Erythroblast (primary cell): ENCODE data around the gene SHANK2.
"Not testable (repeated sequence)": the region's sequence is repeated elsewhere in the genome, so short reads cannot be mapped to it uniquely, and the experiment has no call there.

Experiments used
- DNase-seq, 2 experiments: peaks; one replicate each; lab custom pipeline; 2025; lab: John Stamatoyannopoulos, UW
- GATA1 ChIP-seq: IDR thresholded peaks from 2 replicates; pipeline ENCODE4 v1.6.1; 2011; ENCODE audit warnings: low read depth, mild to moderate bottlenecking, control low read depth, low read length, moderate library complexity
- POLR2A ChIP-seq: IDR thresholded peaks from 2 replicates; pipeline ENCODE4 v1.6.1; 2011; ENCODE audit warnings: mild to moderate bottlenecking, low read length

Gene SHANK2

GRCh38 chr11:71245601-71246391 is 6.6 kb downstream of the SHANK2 start:
- no peak for DNase-seq

DNA sequence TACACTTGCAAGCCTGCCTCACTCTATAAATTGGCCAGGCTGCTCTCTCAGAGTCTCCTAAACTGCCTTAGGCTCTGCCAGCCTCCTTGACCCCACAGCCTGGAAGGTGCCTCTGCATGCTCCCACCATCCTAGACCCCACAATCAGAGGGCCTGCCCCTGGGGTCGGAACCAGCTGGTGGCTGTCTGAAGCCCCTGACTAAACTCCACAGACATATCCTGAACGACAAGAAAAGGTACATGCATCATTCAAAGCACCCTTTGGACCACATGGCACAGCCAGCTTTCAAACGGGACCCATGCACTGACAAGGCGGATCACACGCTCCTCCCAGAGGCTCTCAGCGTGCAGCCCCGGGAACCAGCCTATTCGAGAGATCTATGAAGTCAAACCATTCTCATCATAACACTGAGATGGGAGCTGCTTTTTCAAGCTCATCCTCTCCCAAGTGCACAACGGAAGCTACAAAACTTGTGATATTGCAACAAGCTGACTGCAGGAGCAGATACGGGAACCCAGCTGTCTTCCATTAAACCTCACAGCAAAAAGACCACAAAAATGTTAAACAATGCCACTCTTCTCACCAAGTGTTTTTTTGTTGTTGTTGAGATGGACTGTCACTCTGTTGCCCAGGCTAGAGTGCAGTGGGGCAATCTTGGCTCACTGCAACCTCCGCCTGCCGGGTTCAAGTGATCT is 8.1 kb downstream of the SHANK2 start:
- TF ChIP-seq GATA1 (no peak), POLR2A (no peak)
- DNase-seq = no peak

More at GRCh38 chr11:71245601-71246391, 6.6 kb downstream of the SHANK2 start:
- TF ChIP-seq GATA1 = no peak
- no peak for TF ChIP-seq POLR2A

DNA sequence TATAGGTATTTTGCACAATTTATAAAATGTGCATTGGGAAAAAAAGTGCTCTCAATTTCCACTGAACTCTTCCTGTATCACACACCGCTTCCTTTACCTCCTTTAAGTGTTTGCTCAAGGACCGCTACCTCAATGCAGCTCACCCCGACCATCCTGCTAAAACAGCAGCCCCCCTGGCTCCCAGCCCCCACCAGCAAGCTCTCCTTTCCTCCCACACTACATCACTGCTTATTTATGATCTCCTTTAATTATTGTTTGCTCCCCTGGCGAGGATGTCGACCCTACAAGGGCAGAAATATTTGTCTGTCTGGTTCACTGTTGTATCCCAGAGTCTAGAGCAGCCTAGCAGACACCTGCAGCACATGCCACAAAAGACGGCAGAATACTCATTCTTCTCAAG is 10.0 kb downstream of the SHANK2 start:
- TF ChIP-seq GATA1 (no peak), POLR2A (no peak)
- no peak for DNase-seq

GRCh38 chr11:71241721-71242259 is 10.6 kb downstream of the SHANK2 start:
- DNase-seq = no peak
- TF ChIP-seq GATA1 = no peak
- no peak for TF ChIP-seq POLR2A

- no peak for DNase-seq
- no peak for TF ChIP-seq POLR2A
- TF ChIP-seq GATA1 = no peak
These were observed 11.3 kb downstream of the SHANK2 start for GRCh38 chr11:71240865-71241691.

DNA sequence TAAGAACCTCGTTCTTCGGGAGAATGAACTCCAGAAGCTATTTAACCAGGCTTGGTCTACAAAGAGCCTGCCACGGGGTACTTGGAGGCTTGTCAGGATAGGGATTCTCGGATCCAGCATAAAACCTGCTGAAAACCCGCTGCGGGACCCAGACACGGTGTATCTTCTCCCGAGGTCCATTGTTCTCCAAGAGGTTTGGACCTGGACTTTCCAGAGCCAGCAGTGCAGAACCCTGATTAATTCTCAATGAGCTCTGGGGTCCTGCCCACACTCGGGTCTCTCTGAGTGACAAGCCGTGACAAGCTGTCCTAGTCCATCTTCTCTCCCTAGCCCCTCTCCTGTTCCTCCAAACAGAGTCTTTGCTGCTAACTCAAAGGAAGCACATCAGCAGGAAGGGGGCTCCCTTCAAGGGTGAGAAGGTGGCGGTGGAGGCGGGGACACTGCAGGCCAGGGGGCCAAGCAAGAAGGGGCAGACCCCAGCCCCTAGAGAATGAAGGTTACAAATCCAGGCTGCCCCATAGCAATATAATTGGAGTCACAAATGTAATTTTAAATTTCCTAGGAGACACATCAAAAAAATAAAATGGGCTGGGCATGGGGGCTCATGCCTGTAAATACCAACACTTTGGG is 12.2 kb downstream of the SHANK2 start:
- DNase-seq = no peak
- TF ChIP-seq POLR2A = no peak
- TF ChIP-seq GATA1 = no peak

GRCh38 chr11:71239581-71239980 is 12.8 kb downstream of the SHANK2 start:
- TF ChIP-seq POLR2A (no peak), GATA1 (no peak)
- DNase-seq = no peak

GRCh38 chr11:71238941-71239340 is 13.4 kb downstream of the SHANK2 start:
- TF ChIP-seq GATA1 (no peak), POLR2A (no peak)
- DNase-seq = no peak

GRCh38 chr11:71238285-71238875 is 14.0 kb downstream of the SHANK2 start:
- DNase-seq = no peak
- TF ChIP-seq GATA1 = no peak
- no peak for TF ChIP-seq POLR2A

DNA sequence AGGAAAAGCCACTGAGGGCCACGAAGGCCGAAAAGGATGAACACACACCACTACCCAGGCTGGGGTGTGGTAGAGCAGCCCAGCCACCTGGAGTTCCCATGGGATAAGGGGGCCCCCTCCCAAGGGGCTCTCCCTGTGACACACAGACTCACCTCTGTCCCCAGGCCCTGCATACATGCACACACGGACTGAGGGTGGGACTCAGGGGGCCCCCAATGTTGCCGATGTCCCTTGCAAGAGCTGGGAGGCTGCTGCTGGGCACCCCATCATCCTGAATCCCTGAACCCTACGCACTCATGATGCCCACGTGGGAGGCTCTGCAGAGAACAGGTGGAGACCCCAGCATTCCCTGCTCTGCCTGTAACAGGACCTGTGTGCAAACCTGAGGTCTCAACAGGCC is 14.5 kb downstream of the SHANK2 start:
- TF ChIP-seq POLR2A (no peak), GATA1 (no peak)
- no peak for DNase-seq

DNA sequence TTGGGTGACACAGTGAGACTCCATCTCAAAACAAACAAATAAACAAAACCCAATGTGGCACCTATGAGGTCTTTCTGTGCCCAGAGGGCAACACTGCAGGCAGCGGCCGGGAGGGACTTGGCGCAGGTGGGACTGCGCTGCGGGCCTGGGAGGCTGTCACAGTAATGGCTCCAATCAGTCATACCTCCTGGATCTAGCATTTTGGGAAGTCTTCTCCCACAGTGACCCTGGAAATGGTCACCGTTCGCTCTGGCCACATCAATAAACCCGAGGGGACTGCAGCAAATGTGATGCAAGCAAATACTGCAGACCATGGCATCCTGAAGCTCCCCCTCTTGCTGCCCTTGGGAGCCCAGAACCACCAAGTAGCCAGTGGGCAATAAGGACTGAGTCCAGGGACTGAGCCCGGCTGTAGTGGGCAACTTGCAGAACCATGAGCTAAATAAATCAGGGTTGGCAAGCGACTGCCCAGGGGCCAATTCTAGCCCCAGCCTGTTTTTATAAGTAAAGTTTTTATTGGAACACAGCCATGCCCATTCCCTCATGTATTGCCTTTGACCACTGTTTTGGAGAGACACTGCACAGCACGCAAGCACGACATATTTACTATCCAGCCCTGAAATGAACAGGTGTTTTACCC is 15.4 kb downstream of the SHANK2 start:
- DNase-seq = no peak
- TF ChIP-seq GATA1 (no peak), POLR2A (no peak)

DNA sequence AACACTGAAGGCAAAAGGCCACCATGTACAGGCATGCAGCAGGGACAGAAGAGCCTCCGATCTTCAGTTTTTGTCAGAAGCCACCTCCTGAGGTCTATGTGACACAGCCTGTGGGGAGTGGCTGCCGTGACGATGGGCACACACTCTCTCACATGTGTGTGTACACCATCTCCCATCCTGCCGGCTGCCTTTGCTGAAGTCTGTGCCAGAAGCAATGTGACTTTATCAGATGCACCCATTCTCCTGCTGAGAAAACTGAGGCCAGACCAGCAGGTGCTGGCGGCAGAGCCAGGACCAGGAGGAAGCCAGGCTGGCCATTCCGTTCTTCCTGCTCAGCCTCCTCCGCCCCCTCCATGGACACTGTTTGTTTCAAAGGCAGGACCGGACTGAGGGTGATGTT is 16.7 kb downstream of the SHANK2 start:
- TF ChIP-seq GATA1 = no peak
- TF ChIP-seq POLR2A = no peak
- DNase-seq = no peak

DNA sequence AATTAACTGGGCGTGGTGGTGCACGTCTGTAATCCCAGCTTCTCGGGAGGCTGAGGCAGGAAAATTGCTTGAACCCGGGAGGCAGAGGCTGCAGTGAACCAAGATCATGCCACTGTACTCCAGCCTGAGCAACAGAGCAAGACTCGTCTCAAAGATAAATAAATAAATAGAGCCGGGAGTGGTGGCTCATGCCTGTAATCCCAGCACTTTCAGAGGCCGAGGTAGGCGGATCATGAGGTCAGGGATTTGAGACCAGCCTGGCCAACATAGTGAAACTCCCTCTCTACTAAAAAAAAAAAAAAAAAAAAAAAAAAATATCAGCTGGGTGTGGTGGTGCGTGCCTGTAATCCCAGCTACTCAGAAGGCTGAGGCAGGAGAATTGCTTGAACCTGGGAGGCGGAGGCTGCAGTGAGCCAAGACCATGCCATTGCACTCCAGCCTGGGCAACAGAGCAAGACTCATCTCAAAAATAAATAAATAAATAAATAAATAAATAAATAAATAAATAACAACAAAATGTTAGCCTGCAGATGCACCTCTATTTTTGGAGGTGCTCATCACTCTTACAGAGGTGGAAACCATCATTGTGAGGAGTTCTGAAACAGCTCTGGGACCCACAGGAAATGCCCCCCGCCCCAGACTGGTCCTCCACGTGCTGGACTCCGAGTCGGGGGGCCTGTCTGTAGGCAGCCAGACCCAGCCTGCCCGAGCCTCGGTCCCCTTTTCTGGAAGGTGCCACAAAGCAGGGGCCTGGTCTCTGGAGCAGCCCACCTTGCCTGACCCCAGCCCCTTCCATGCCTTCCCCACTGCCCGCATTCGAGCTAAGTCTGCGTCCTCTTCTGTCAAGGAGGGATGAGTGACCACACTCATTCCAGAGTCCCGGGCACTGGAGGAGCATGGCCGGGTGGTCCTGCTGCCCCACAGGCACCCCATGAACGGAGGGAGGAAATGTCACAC is 18.2 kb downstream of the SHANK2 start:
- not testable (repeated sequence) for DNase-seq
